ENCODE measurements around the gene RBM14. TPM values are rescaled to one million over a fixed set of nuclear protein-coding genes. Genes with fewer than 3 reads are reported as not detected.

RBM14 gene
- polyA plus RNA-seq, 3 donors = 21.9 to 46.7 (median 42.6) TPM

- H3K79me2 ChIP-seq (ENCODE audit: insufficient read depth, low read length) = no peaks in the 10 kb centered on the region
- TF ChIP-seq, protein P1, sequence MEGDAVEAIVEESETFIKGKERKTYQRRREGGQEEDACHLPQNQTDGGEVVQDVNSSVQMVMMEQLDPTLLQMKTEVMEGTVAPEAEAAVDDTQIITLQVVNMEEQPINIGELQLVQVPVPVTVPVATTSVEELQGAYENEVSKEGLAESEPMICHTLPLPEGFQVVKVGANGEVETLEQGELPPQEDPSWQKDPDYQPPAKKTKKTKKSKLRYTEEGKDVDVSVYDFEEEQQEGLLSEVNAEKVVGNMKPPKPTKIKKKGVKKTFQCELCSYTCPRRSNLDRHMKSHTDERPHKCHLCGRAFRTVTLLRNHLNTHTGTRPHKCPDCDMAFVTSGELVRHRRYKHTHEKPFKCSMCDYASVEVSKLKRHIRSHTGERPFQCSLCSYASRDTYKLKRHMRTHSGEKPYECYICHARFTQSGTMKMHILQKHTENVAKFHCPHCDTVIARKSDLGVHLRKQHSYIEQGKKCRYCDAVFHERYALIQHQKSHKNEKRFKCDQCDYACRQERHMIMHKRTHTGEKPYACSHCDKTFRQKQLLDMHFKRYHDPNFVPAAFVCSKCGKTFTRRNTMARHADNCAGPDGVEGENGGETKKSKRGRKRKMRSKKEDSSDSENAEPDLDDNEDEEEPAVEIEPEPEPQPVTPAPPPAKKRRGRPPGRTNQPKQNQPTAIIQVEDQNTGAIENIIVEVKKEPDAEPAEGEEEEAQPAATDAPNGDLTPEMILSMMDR (IDR thresholded peaks at IDR 0.05) = no peak
- H4K20me1 ChIP-seq (ENCODE audit: insufficient read depth, low read length) = no peaks in the 10 kb centered on the region
- no CpG with 5 or more reads among the region's 4 CpGs for WGBS (ENCODE audit: insufficient coverage)
- peaks cover 22% of the 10 kb centered on the region for H3K4me1 Mint-ChIP-seq
- H3K36me3 ChIP-seq (replicated peaks in 1 of 2; ENCODE audit: control insufficient read depth in 1 of 2, insufficient read depth in 2 of 2, low read length in 2 of 2) = peaks cover 31 to 44% of the 10 kb centered on the region in 2 donors
- peak in 2 of 3 donors; percentile 29 to 46 for DNase-seq
- H3K27me3 ChIP-seq (ENCODE audit: control insufficient read depth in 2 of 2, insufficient read depth in 2 of 2, low read length in 2 of 2) = no peaks in the 10 kb centered on the region
- peak overlapping the region; percentile 23 for H3K4me2 ChIP-seq (replicated peaks; ENCODE audit: extremely low read depth, low read length, poor library complexity, severe bottlenecking)
- no peak overlapping the region for H3K9ac ChIP-seq (ENCODE audit: insufficient read depth, low read length, poor library complexity, severe bottlenecking)
- no peak overlapping the region for H2AFZ ChIP-seq (ENCODE audit: insufficient read depth, low read depth, low read length, poor library complexity, severe bottlenecking)
- H3K4me3 Mint-ChIP-seq = no peak overlapping the region
- no peaks in the 10 kb centered on the region for H3K27me3 Mint-ChIP-seq (ENCODE audit: low read depth in 3 of 3)
- H3K4me3 ChIP-seq (replicated peaks in 1 of 3; ENCODE audit: low read depth in 2 of 3, low read length in 3 of 3) = no peak overlapping the region
- peaks cover 38 to 56% of the 10 kb centered on the region in 2 donors for H3K36me3 Mint-ChIP-seq
- no peaks in the 10 kb centered on the region for H3K9me3 Mint-ChIP-seq
- no peaks in the 10 kb centered on the region for H3K9me3 ChIP-seq (replicated peaks in 1 of 2; ENCODE audit: control insufficient read depth in 1 of 2, insufficient read depth in 1 of 2, low read length in 2 of 2)
- intact Hi-C loops (cut with micrococcal nuclease) = no loop called here
- H3K27ac ChIP-seq (ENCODE audit: low read depth in 1 of 2, low read length in 2 of 2) = peak overlapping the region; percentile 5 to 17
- peak overlapping the region in 6 of 7 donors; percentile 20 to 83 (median 48) for H3K27ac Mint-ChIP-seq
- H3K4me1 ChIP-seq (ENCODE audit: control insufficient read depth in 1 of 2, insufficient read depth in 2 of 2, low read length in 2 of 2) = peaks cover 21 to 24% of the 10 kb centered on the region in 2 donors
These were observed 15.7 kb upstream of the RBM14 start for GRCh38 chr11:66600631-66601233.

DNA sequence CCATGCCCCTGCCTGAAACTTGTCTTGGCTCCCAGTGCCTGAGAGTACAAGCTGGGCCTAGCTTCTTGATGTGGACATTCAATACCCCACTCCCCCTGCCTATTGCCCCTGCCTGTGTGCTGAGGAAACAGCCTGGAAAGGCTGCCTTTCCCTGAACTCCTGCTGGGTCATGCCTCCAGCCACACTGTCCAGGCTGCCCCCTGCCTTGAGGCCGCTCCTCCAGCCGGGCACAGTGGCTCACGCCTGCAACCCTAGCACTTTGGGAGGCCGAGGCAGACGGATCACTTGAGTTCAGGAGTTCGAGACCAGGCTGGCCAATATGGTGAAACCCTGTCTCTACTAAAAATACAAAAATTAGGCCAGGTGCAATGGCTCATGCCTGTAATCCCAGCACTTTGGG is 13.4 kb upstream of the RBM14 start:
- TF ChIP-seq, protein P1 (IDR thresholded peaks at IDR 0.05) = no peak
- H4K20me1 ChIP-seq (ENCODE audit: insufficient read depth, low read length) = no peaks in the 10 kb centered on the region
- H3K4me2 ChIP-seq (replicated peaks; ENCODE audit: extremely low read depth, low read length, poor library complexity, severe bottlenecking) = no peak overlapping the region
- peaks cover 33 to 50% of the 10 kb centered on the region in 2 donors for H3K36me3 ChIP-seq (replicated peaks in 1 of 2; ENCODE audit: control insufficient read depth in 1 of 2, insufficient read depth in 2 of 2, low read length in 2 of 2)
- no peak overlapping the region for H3K9ac ChIP-seq (ENCODE audit: insufficient read depth, low read length, poor library complexity, severe bottlenecking)
- no peaks in the 10 kb centered on the region for H3K9me3 ChIP-seq (replicated peaks in 1 of 2; ENCODE audit: control insufficient read depth in 1 of 2, insufficient read depth in 1 of 2, low read length in 2 of 2)
- H2AFZ ChIP-seq (ENCODE audit: insufficient read depth, low read depth, low read length, poor library complexity, severe bottlenecking) = no peak overlapping the region
- intact Hi-C loops (cut with micrococcal nuclease) = no loop called here
- Mint-ChIP-seq H3K4me3 (no peak overlapping the region), H3K9me3 (no peaks in the 10 kb centered on the region), H3K36me3 (peaks cover 42 to 59% of the 10 kb centered on the region in 2 donors), H3K27me3 (ENCODE audit: low read depth in 3 of 3) (no peaks in the 10 kb centered on the region), H3K27ac (no peak overlapping the region), H3K4me1 (peaks cover 32% of the 10 kb centered on the region)
- H3K27me3 ChIP-seq (ENCODE audit: control insufficient read depth in 2 of 2, insufficient read depth in 2 of 2, low read length in 2 of 2) = no peaks in the 10 kb centered on the region
- H3K4me1 ChIP-seq (ENCODE audit: control insufficient read depth in 1 of 2, insufficient read depth in 2 of 2, low read length in 2 of 2) = peaks cover 32 to 33% of the 10 kb centered on the region in 2 donors
- H3K27ac ChIP-seq (ENCODE audit: low read depth in 1 of 2, low read length in 2 of 2) = no peak overlapping the region
- no peaks in the 10 kb centered on the region for H3K79me2 ChIP-seq (ENCODE audit: insufficient read depth, low read length)
- no peak overlapping the region for H3K4me3 ChIP-seq (replicated peaks in 1 of 3; ENCODE audit: low read depth in 2 of 3, low read length in 3 of 3)
- DNase-seq = no peak
- 96% methylated on average over 4 of the region's 6 CpGs for WGBS (ENCODE audit: insufficient coverage)

Data from CD14-positive monocyte (primary cell).